PC-3 (cell line): Measurements from ENCODE around the gene RANBP2. TPM values are rescaled to one million over a fixed set of nuclear protein-coding genes. Genes with fewer than 3 reads are reported as not detected.
"Not testable (repeated sequence)": the region's sequence is repeated elsewhere in the genome, so short reads cannot be mapped to it uniquely, and the experiment has no call there.

Experiments
- ATAC-seq: fragments of 200-7000 bp; cut with Tn5 transposase; 2 replicates; pipeline ENCODE4 v1.9.1; 2020; ENCODE audit warnings: mild to moderate bottlenecking, moderate library complexity
- BruUV-seq: library from RNA; stranded (reverse); fragments of 400-500 nt; replicated peaks from 2 replicates; lab custom pipeline; 2021; lab: Mats Ljungman, UMichigan
- CTCF ChIA-PET: fragments of 300-600 bp; sonication (Branson Sonifier 250); formaldehyde crosslinking; loops from one replicate; lab custom pipeline; 2022; ENCODE audit warnings: antibody characterized with exemption; lab: Charles Lee
- POLR2A ChIA-PET: fragments of 300-600 bp; sonication (Branson Sonifier 250); formaldehyde crosslinking; loops from one replicate; lab custom pipeline; 2022; ENCODE audit warnings: antibody characterized with exemption; ENCODE audit not compliant: unreplicated experiment; lab: Charles Lee
- DNase-seq: peaks from one replicate; pipeline ENCODE4 v3.0.0-alpha.2; 2015
- H2AFZ ChIP-seq: fragments of 300-600 bp; sonication (generic); 2 replicates; pipeline ENCODE4 v1.6.0; 2016; ENCODE audit warnings: antibody characterized with exemption, low read length
- H3F3A ChIP-seq: fragments of 300-600 bp; sonication (generic); one replicate; pipeline ENCODE4 v1.6.0; 2017; ENCODE audit warnings: antibody characterized with exemption, low read length, control low read depth, mild to moderate bottlenecking; ENCODE audit not compliant: unreplicated experiment
- H3K27ac ChIP-seq: fragments of 300-600 bp; sonication (generic); 2 replicates; pipeline ENCODE4 v1.5.1; 2016; ENCODE audit warnings: mild to moderate bottlenecking, low read length
- H3K27me3 ChIP-seq: fragments of 300-600 bp; sonication (generic); 2 replicates; pipeline ENCODE4 v1.6.1; 2016; ENCODE audit warnings: low read length, mixed read lengths
- H3K36me3 ChIP-seq: fragments of 300-600 bp; sonication (generic); 2 replicates; pipeline ENCODE4 v1.6.1; 2016; ENCODE audit warnings: low read depth, mixed run types, low read length, mixed read lengths
- H3K4me1 ChIP-seq: fragments of 300-600 bp; sonication (generic); 2 replicates; pipeline ENCODE4 v1.5.1; 2016; ENCODE audit warnings: low read length; ENCODE audit not compliant: insufficient read depth
- H3K4me2 ChIP-seq: fragments of 300-600 bp; sonication (generic); 2 replicates; pipeline ENCODE4 v1.6.0; 2016; ENCODE audit warnings: low read length
- H3K4me3 ChIP-seq: fragments of 300-600 bp; sonication (generic); 2 replicates; pipeline ENCODE4 v1.5.1; 2016; ENCODE audit warnings: mild to moderate bottlenecking, low read length, mixed read lengths
- H3K79me2 ChIP-seq: fragments of 300-600 bp; sonication (generic); 2 replicates; pipeline ENCODE4 v1.6.1; 2017; ENCODE audit warnings: low read length, mixed read lengths
- H3K9ac ChIP-seq: fragments of 300-600 bp; sonication (generic); 2 replicates; pipeline ENCODE4 v1.6.0; 2016; ENCODE audit warnings: mild to moderate bottlenecking, low read length
- H3K9me2 ChIP-seq: fragments of 300-600 bp; sonication (generic); replicated peaks from 2 replicates; pipeline ENCODE4 v1.6.1; 2016; ENCODE audit warnings: mixed run types, low read length, mixed read lengths
- H3K9me3 ChIP-seq: fragments of 300-600 bp; sonication (generic); 2 replicates; pipeline ENCODE4 v1.6.1; 2016; ENCODE audit warnings: low read length, mixed read lengths
- H4K20me1 ChIP-seq: fragments of 300-600 bp; sonication (generic); 2 replicates; pipeline ENCODE4 v1.6.1; 2016; ENCODE audit warnings: low read length, mixed read lengths
- CTCF ChIP-seq: fragments of 300-600 bp; sonication (generic); conservative IDR thresholded peaks from 2 replicates; pipeline ENCODE4 v1.5.1; 2017; ENCODE audit warnings: antibody characterized with exemption, low read depth, mild to moderate bottlenecking, low read length
- EZH2 ChIP-seq: fragments of 300-600 bp; sonication (generic); IDR thresholded peaks from one replicate; pipeline ENCODE4 v1.6.1; 2017; ENCODE audit warnings: antibody characterized with exemption, mild to moderate bottlenecking, low read length; ENCODE audit not compliant: unreplicated experiment
- EZH2phosphoT487 ChIP-seq: fragments of 300-600 bp; sonication (generic); IDR thresholded peaks from 2 replicates; pipeline ENCODE4 v1.6.1; 2018; ENCODE audit warnings: mild to moderate bottlenecking, antibody characterized with exemption, low read length, borderline replicate concordance
- intact Hi-C: fragments of 100-400 bp; cut with micrococcal nuclease; formaldehyde crosslinking; loops from 2 replicates; pipeline ENCODE4 v1.9.0; 2023
- total RNA-seq: library from RNA; depleted of rRNA; stranded (reverse); fragments of >200 nt; gene quantifications from 2 replicates; pipeline ENCODE4 v1.2.3, GENCODE V29; 2014

The RANBP2 gene
- total RNA-seq, 1 experiment from 2014 or later, result 42.2 TPM

- TF ChIP-seq EZH2 (no peak), EZH2phosphoT487 (no peak), CTCF (no peak)
- intact Hi-C loops, result no loop called here
- Histone ChIP-seq H3K79me2 (no peaks in the 10 kb centered on the region), H3K9me2 (no peaks in the 10 kb centered on the region), H3K36me3 (no peaks in the 10 kb centered on the region), H3K9ac (no peak overlapping the region), H3F3A (no peaks in the 10 kb centered on the region), H3K4me2 (no peak overlapping the region), H3K4me3 (no peak overlapping the region), H3K27ac (no peak overlapping the region), H3K9me3 (no peaks in the 10 kb centered on the region), H2AFZ (no peak overlapping the region), H3K27me3 (no peaks in the 10 kb centered on the region), H4K20me1 (no peaks in the 10 kb centered on the region), H3K4me1 (no peaks in the 10 kb centered on the region)
- POLR2A ChIA-PET, result no interaction called here
- CTCF ChIA-PET, result no interaction called here
- no TSS peak for BruUV-seq
- no peak for ATAC-seq
- DNase-seq, result no peak
Measured at GRCh38 chr2:108704871-108705270, 14.4 kb upstream of the RANBP2 start.

- Histone ChIP-seq H3K9ac (no peak overlapping the region), H4K20me1 (no peaks in the 10 kb centered on the region), H3K4me3 (no peak overlapping the region), H3K4me1 (no peaks in the 10 kb centered on the region), H3K79me2 (no peaks in the 10 kb centered on the region), H3K27me3 (no peaks in the 10 kb centered on the region), H3K4me2 (no peak overlapping the region), H2AFZ (no peak overlapping the region), H3K36me3 (no peaks in the 10 kb centered on the region), H3F3A (no peaks in the 10 kb centered on the region), H3K9me2 (no peaks in the 10 kb centered on the region), H3K9me3 (no peaks in the 10 kb centered on the region), H3K27ac (no peak overlapping the region)
- no TSS peak for BruUV-seq
- POLR2A ChIA-PET, result no interaction called here
- ATAC-seq (no peak), DNase-seq (no peak)
- TF ChIP-seq EZH2, result no peak
- no peak for TF ChIP-seq EZH2phosphoT487
- CTCF ChIA-PET, result no interaction called here
- intact Hi-C loops, result no loop called here
Measured at GRCh38 chr2:108707300-108707699, 12.0 kb upstream of the RANBP2 start.

- ATAC-seq, H3K9me3 ChIP-seq, H3K9me2 ChIP-seq, H3K27ac ChIP-seq, H3K4me1 ChIP-seq, H4K20me1 ChIP-seq, H3K27me3 ChIP-seq, H3F3A ChIP-seq, H3K36me3 ChIP-seq, H3K4me3 ChIP-seq, POLR2A ChIA-PET, CTCF ChIA-PET, intact Hi-C loops, H3K9ac ChIP-seq, H3K4me2 ChIP-seq, BruUV-seq, H2AFZ ChIP-seq, DNase-seq: not testable (repeated sequence)
- H3K79me2 ChIP-seq, result peaks cover 27% of the 10 kb centered on the region
Measured at GRCh38 chr2:108716971-108717370, 2.3 kb upstream of the RANBP2 start.

- DNase-seq, H3K36me3 ChIP-seq, H3K9me3 ChIP-seq, CTCF ChIA-PET, H4K20me1 ChIP-seq, H3K4me2 ChIP-seq, H3K27me3 ChIP-seq, intact Hi-C loops, H3K4me1 ChIP-seq, H3K4me3 ChIP-seq, H2AFZ ChIP-seq, BruUV-seq, H3F3A ChIP-seq, H3K9me2 ChIP-seq, H3K9ac ChIP-seq, H3K27ac ChIP-seq, ATAC-seq, POLR2A ChIA-PET: not testable (repeated sequence)
- peaks cover 79% of the 10 kb centered on the region for H3K79me2 ChIP-seq
Measured at GRCh38 chr2:108726048-108726447, 6.8 kb downstream of the RANBP2 start.

- H3K27me3 ChIP-seq, POLR2A ChIA-PET, BruUV-seq, intact Hi-C loops, H3K36me3 ChIP-seq, H3F3A ChIP-seq, H3K9me2 ChIP-seq, H3K9me3 ChIP-seq, ATAC-seq, H3K79me2 ChIP-seq, H3K4me3 ChIP-seq, H2AFZ ChIP-seq, CTCF ChIA-PET, H4K20me1 ChIP-seq, DNase-seq, H3K27ac ChIP-seq, H3K4me1 ChIP-seq, H3K4me2 ChIP-seq, H3K9ac ChIP-seq: not testable (repeated sequence)
Measured at GRCh38 chr2:108734656-108735055, 15.4 kb downstream of the RANBP2 start.

- H3K4me2 ChIP-seq, H3K27me3 ChIP-seq, H3K9ac ChIP-seq, CTCF ChIA-PET, H3K4me1 ChIP-seq, H3F3A ChIP-seq, H4K20me1 ChIP-seq, DNase-seq, intact Hi-C loops, H3K36me3 ChIP-seq, H3K9me3 ChIP-seq, H2AFZ ChIP-seq, H3K4me3 ChIP-seq, H3K79me2 ChIP-seq, ATAC-seq, POLR2A ChIA-PET, H3K27ac ChIP-seq, H3K9me2 ChIP-seq, BruUV-seq: not testable (repeated sequence)
Measured at GRCh38 chr2:108757973-108758372, 38.7 kb downstream of the RANBP2 start.
